C4-2B (cell line): ENCODE data around the gene GPD1.

Experiments used
- ZFX ChIP-seq: fragments of 450-650 bp; IDR thresholded peaks from 2 replicates; pipeline ENCODE4 v1.6.1; 2017
- TF ChIP-seq, protein P1 (sequence below): fragments of 450-650 bp; conservative IDR thresholded peaks from 2 replicates; pipeline ENCODE4 v1.5.1; 2017; ENCODE audit warnings: mild to moderate bottlenecking

DNA sequence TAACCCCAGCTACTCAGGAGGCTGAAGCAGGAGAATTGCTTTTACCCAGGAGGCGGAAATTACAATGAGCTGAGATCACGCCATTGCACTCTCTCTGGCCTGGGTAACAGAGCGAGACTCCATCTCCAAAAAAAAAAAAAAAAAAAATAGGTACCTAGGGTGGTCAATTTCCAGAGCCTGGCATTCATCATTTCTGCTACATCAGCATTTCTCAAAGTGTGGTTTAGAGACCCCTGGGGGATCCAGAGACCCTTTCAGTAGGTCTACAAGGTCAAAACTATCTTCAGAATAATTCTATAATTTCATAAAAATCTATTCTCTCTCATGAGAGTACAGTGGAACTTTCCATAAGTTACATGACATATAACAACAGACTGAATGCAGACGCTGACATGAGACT, 43.5 kb downstream of the GPD1 start:
- TF ChIP-seq, protein P1, sequence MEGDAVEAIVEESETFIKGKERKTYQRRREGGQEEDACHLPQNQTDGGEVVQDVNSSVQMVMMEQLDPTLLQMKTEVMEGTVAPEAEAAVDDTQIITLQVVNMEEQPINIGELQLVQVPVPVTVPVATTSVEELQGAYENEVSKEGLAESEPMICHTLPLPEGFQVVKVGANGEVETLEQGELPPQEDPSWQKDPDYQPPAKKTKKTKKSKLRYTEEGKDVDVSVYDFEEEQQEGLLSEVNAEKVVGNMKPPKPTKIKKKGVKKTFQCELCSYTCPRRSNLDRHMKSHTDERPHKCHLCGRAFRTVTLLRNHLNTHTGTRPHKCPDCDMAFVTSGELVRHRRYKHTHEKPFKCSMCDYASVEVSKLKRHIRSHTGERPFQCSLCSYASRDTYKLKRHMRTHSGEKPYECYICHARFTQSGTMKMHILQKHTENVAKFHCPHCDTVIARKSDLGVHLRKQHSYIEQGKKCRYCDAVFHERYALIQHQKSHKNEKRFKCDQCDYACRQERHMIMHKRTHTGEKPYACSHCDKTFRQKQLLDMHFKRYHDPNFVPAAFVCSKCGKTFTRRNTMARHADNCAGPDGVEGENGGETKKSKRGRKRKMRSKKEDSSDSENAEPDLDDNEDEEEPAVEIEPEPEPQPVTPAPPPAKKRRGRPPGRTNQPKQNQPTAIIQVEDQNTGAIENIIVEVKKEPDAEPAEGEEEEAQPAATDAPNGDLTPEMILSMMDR, result no peak
- TF ChIP-seq ZFX, result no peak
